HepG2 (cell line): Measurements from ENCODE around the gene OVOL2. TPM values are rescaled to one million over a fixed set of nuclear protein-coding genes. Genes with fewer than 3 reads are reported as not detected.

Experiments used
- ATAC-seq: fragments of 200-7000 bp; cut with Tn5 transposase; 3 replicates; pipeline ENCODE4 v1.9.1; 2020; ENCODE audit warnings: mild to moderate bottlenecking, moderate library complexity
- BruUV-seq: library from RNA; stranded (reverse); fragments of 400-500 nt; replicated peaks from 2 replicates; lab custom pipeline; 2021; lab: Mats Ljungman, UMichigan
- CTCF ChIA-PET: fragments of 300-600 bp; formaldehyde crosslinking; extraction: SDS; loops from one replicate; lab custom pipeline; 2021; ENCODE audit warnings: low total read pairs, inconsistent platforms, low intra/inter-chr PET ratio; lab: Yijun Ruan, JAX
- POLR2A ChIA-PET: fragments of 350-600 bp; sonication (Branson Sonifier 250); formaldehyde crosslinking; loops from one replicate; lab custom pipeline; 2020; ENCODE audit warnings: antibody characterized with exemption, inconsistent platforms; lab: Yijun Ruan, JAX
- DNase-seq: peaks from one replicate; pipeline ENCODE4 v3.0.0-alpha.2; 2015; ENCODE audit warnings: low spot score
- FAIRE-seq: peaks from 3 replicates; lab custom pipeline; 2011; peaks lifted over from hg19 to GRCh38; lab: Jason Lieb, UNC
- H2AFZ ChIP-seq: one replicate; pipeline ENCODE4 v1.6.1; 2011; ENCODE audit warnings: low read length, inconsistent platforms
- H3K27ac ChIP-seq: fragments of 300-600 bp; 3 replicates; pipeline ENCODE4 v1.8.0; 2011; ENCODE audit warnings: mixed run types, mild to moderate bottlenecking, mixed read lengths, low read length, inconsistent platforms; ENCODE audit not compliant: insufficient read depth; ENCODE audit errors: extremely low read length
- H3K27me3 ChIP-seq, 2 experiments: fragments of 200-600 bp in 1 of 2; 2 replicates in 1 of 2; 3 replicates in 1 of 2; pipeline versions ENCODE4 v1.6.0 to v1.8.0; 2011; ENCODE audit warnings: low read length in 2 of 2, mild to moderate bottlenecking in 2 of 2, moderate library complexity in 2 of 2, inconsistent platforms in 1 of 2; ENCODE audit not compliant: insufficient read depth in 2 of 2, control insufficient read depth in 1 of 2
- H3K36me3 ChIP-seq, 2 experiments: fragments of 200-600 bp in 1 of 2; replicated peaks in 1 of 2; 2 replicates in 1 of 2; 3 replicates in 1 of 2; pipeline versions ENCODE4 v1.5.1 to v1.8.0; 2011; ENCODE audit warnings: low read length in 2 of 2, inconsistent platforms in 1 of 2; ENCODE audit not compliant: insufficient read depth in 2 of 2, control insufficient read depth in 1 of 2
- H3K4me1 ChIP-seq: 2 replicates; pipeline ENCODE4 v1.5.1; 2012; ENCODE audit warnings: low read length, inconsistent platforms; ENCODE audit not compliant: insufficient read depth
- H3K4me2 ChIP-seq: 2 replicates; pipeline ENCODE4 v1.6.0; 2011; ENCODE audit warnings: low read depth, low read length, inconsistent platforms
- H3K4me3 ChIP-seq, 3 experiments: fragments of 200-600 bp in 1 of 3; sonication (generic), shearing (Covaris generic) in 1 of 3; replicated peaks in 1 of 3; 2 replicates each; pipeline ENCODE4 v1.5.1; 2011 to 2016; ENCODE audit warnings: low read length in 3 of 3, inconsistent platforms in 2 of 3, low read depth in 2 of 3, mild to moderate bottlenecking in 2 of 3, control low read depth in 1 of 3, mixed read lengths in 1 of 3; ENCODE audit not compliant: insufficient read depth in 1 of 3
- H3K79me2 ChIP-seq: one replicate; pipeline ENCODE4 v1.6.1; 2011; ENCODE audit warnings: low read length, inconsistent platforms; ENCODE audit not compliant: insufficient read depth
- H3K9ac ChIP-seq: 2 replicates; pipeline ENCODE4 v1.6.0; 2011; ENCODE audit warnings: mild to moderate bottlenecking, low read depth, low read length, inconsistent platforms; ENCODE audit not compliant: insufficient read depth
- H3K9me3 ChIP-seq: 2 replicates; pipeline ENCODE4 v1.5.1; 2012; ENCODE audit warnings: mild to moderate bottlenecking, low read length
- H4K20me1 ChIP-seq: 2 replicates; pipeline ENCODE4 v1.6.0; 2011; ENCODE audit warnings: inconsistent platforms, mild to moderate bottlenecking, low read length, moderate library complexity; ENCODE audit not compliant: insufficient read depth
- BRCA1 ChIP-seq: sonication (generic); formaldehyde crosslinking; IDR thresholded peaks from 2 replicates; pipeline ENCODE4 v1.4.0; 2020; ENCODE audit warnings: missing genetic modification reagents
- BRF2 ChIP-seq: sonication (generic); formaldehyde crosslinking; IDR thresholded peaks from 2 replicates; pipeline ENCODE4 v1.8.1; 2022; ENCODE audit warnings: mild to moderate bottlenecking, missing genetic modification reagents
- CCDC6 ChIP-seq: sonication (generic); formaldehyde crosslinking; IDR thresholded peaks from 2 replicates; pipeline ENCODE4 v1.8.1; 2022; ENCODE audit warnings: mild to moderate bottlenecking, missing genetic modification reagents, moderate library complexity
- ERF ChIP-seq: IDR thresholded peaks from 2 replicates; pipeline ENCODE4 v1.6.1; 2018; ENCODE audit warnings: missing biosample characterization, missing genetic modification reagents
- JUND ChIP-seq: sonication (generic); formaldehyde crosslinking; IDR thresholded peaks from 2 replicates; pipeline ENCODE4 v1.8.0; 2022; ENCODE audit warnings: mild to moderate bottlenecking, missing genetic modification reagents
- KDM5B ChIP-seq: sonication (generic); formaldehyde crosslinking; IDR thresholded peaks from 2 replicates; pipeline ENCODE4 v1.4.0; 2020; ENCODE audit warnings: missing genetic modification reagents, mild to moderate bottlenecking, borderline replicate concordance
- NFYB ChIP-seq: sonication (generic); formaldehyde crosslinking; IDR thresholded peaks from 2 replicates; pipeline ENCODE4 v1.4.0; 2020; ENCODE audit warnings: missing genetic modification reagents
- PBX3 ChIP-seq: sonication (generic); formaldehyde crosslinking; IDR thresholded peaks from 2 replicates; pipeline ENCODE4 v1.8.1; 2023; ENCODE audit warnings: missing genetic modification reagents, inconsistent platforms, borderline replicate concordance
- RCOR2 ChIP-seq: IDR thresholded peaks from 2 replicates; pipeline ENCODE4 v1.6.1; 2016; ENCODE audit warnings: missing biosample characterization, missing genetic modification reagents
- RNF219 ChIP-seq: sonication (generic); formaldehyde crosslinking; IDR thresholded peaks from 2 replicates; pipeline ENCODE4 v1.5.0; 2020; ENCODE audit warnings: mild to moderate bottlenecking, missing genetic modification reagents
- SMC3 ChIP-seq: IDR thresholded peaks from 2 replicates; pipeline ENCODE4 v1.6.1; 2011; ENCODE audit warnings: low read length, improper control_type of control experiment
- THAP7 ChIP-seq: sonication (generic); formaldehyde crosslinking; IDR thresholded peaks from 2 replicates; pipeline ENCODE4 v1.8.1; 2023; ENCODE audit warnings: mild to moderate bottlenecking, missing genetic modification reagents
- ZBTB34 ChIP-seq: sonication (generic); formaldehyde crosslinking; IDR thresholded peaks from 2 replicates; pipeline ENCODE4 v1.8.0; 2022; ENCODE audit warnings: mild to moderate bottlenecking, missing genetic modification reagents
- ZNF124 ChIP-seq: sonication (generic); formaldehyde crosslinking; IDR thresholded peaks from 2 replicates; pipeline ENCODE4 v1.4.0; 2020; ENCODE audit warnings: missing genetic modification reagents
- ZNF234 ChIP-seq: sonication (generic); formaldehyde crosslinking; conservative IDR thresholded peaks from 2 replicates; pipeline ENCODE4 v1.5.1; 2020; ENCODE audit warnings: mild to moderate bottlenecking, missing genetic modification reagents
- ZNF260 ChIP-seq: sonication (generic); formaldehyde crosslinking; IDR thresholded peaks from 2 replicates; pipeline ENCODE4 v1.4.0; 2020; ENCODE audit warnings: missing genetic modification reagents, low read depth, mild to moderate bottlenecking, borderline replicate concordance
- ZNF263 ChIP-seq: sonication (generic); formaldehyde crosslinking; IDR thresholded peaks from 2 replicates; pipeline ENCODE4 v1.4.0; 2020; ENCODE audit warnings: missing genetic modification reagents
- ZNF280B ChIP-seq: sonication (generic); formaldehyde crosslinking; IDR thresholded peaks from 2 replicates; pipeline ENCODE4 v1.5.0; 2020; ENCODE audit warnings: missing genetic modification reagents, mild to moderate bottlenecking, borderline replicate concordance
- WGBS: methylation state at CpG from one replicate; pipeline ENCODE4 v1.1.6; 2017; ENCODE audit warnings: low lambda C conversion rate; 5-methylcytosine and 5-hydroxymethylcytosine counted together
- in situ Hi-C: cut with HindIII; loops from 2 replicates; pipeline ENCODE4 v1.10.0; 2017; ENCODE audit warnings: low pct_unique_long_range_greater_than_20kb; ENCODE audit not compliant: extremely low pct_ligation_motif_present
- intact Hi-C: fragments of 100-400 bp; cut with micrococcal nuclease; formaldehyde crosslinking; loops from one replicate; pipeline ENCODE4 v1.10.0; 2022; ENCODE audit not compliant: unreplicated experiment
- polyA plus RNA-seq, 8 experiments: library from polyadenylated mRNA; depleted of rRNA in 3 of 8; stranded (reverse) in 7 of 8; unstranded in 1 of 8; fragments of >200 nt; fragmentation: Illumina TruSeq in 4 of 8; extraction: Trizol in 4 of 8; gene quantifications; 2 replicates each; pipeline versions ENCODE4 v1.2.1 to v1.2.3, GENCODE V29; 2011 to 2016; ENCODE audit warnings: low read depth in 4 of 8, missing spikeins in 1 of 8, mixed read lengths in 1 of 8; ENCODE audit not compliant: insufficient read depth in 1 of 8
- total RNA-seq, 5 experiments: library from RNA; depleted of rRNA; stranded (reverse); fragments of >200 nt; fragmentation: Illumina TruSeq; extraction: Trizol; gene quantifications; 2 replicates each; pipeline ENCODE4 v1.2.3, GENCODE V29; 2016; ENCODE audit warnings: low read depth in 1 of 5

The OVOL2 gene
- total and polyA plus RNA-seq, 2 of the 13 experiments (the other 11 are each of a cell fraction or from before 2014, with no cell fraction given): 0.20 to 0.31 TPM

GRCh38 chr20:18094191-18094590, 36.5 kb upstream of the OVOL2 start:
- CTCF ChIA-PET: no interaction called here
- no peaks in the 10 kb centered on the region for H3K79me2 ChIP-seq
- intact Hi-C loops: no loop called here
- H3K36me3 ChIP-seq: no peaks in the 10 kb centered on the region
- in situ Hi-C loops: no loop called here
- FAIRE-seq (no peak), DNase-seq (no peak)
- H3K4me3 ChIP-seq: no peak overlapping the region
- 26% methylated on average over 5 of the region's 5 CpGs for WGBS
- H2AFZ ChIP-seq: no peak overlapping the region
- H3K9me3 ChIP-seq: no peaks in the 10 kb centered on the region
- no peak overlapping the region for H3K9ac ChIP-seq
- H3K27me3 ChIP-seq: peaks cover 0 to 37% of the 10 kb centered on the region in 2 experiments; a peak in 3 of 5 replicates
- POLR2A ChIA-PET: no interaction called here
- no peak overlapping the region for H3K4me2 ChIP-seq
- TF ChIP-seq BRCA1 (CRISPR knock-in tag): no peak
- TF ChIP-seq THAP7 (CRISPR knock-in tag): no peak
- no peak for TF ChIP-seq KDM5B (CRISPR knock-in tag)
- no peak for TF ChIP-seq NFYB (CRISPR knock-in tag)
- TF ChIP-seq ZNF260 (CRISPR knock-in tag): no peak
- no peak for TF ChIP-seq ERF (CRISPR knock-in tag)
- TF ChIP-seq RNF219: no peak
- TF ChIP-seq ZBTB34 (CRISPR knock-in tag): no peak
- no peak for TF ChIP-seq ZNF280B (CRISPR knock-in tag)
- no peak for TF ChIP-seq ZNF124 (CRISPR knock-in tag)
- TF ChIP-seq PBX3: no peak
- no peak for TF ChIP-seq RCOR2
- no peak for TF ChIP-seq ZNF263 (CRISPR knock-in tag)
- TF ChIP-seq JUND (CRISPR knock-in tag): no peak
- no peak for TF ChIP-seq SMC3
- TF ChIP-seq CCDC6 (CRISPR knock-in tag): no peak
- no peak for TF ChIP-seq BRF2 (CRISPR knock-in tag)
- no peak for TF ChIP-seq ZNF234 (CRISPR knock-in tag)
- TF ChIP-seq, all 625 proteins: peak for 0
- BruUV-seq: no TSS peak
- Histone ChIP-seq H3K27ac (no peak overlapping the region), H4K20me1 (no peaks in the 10 kb centered on the region), H3K4me1 (no peaks in the 10 kb centered on the region)
- ATAC-seq: no peak
